ENCODE results near the gene FOXC2. TPM values are rescaled to one million over a fixed set of nuclear protein-coding genes. Genes with fewer than 3 reads are reported as not detected.

FOXC2 gene
- total RNA-seq, 1 donor from 2014 or later = not detected

- H3K4me1 Mint-ChIP-seq (ENCODE audit: low read depth, unreplicated experiment) = no peaks in the 10 kb centered on the region
- no peak for TF ChIP-seq CTCF (IDR thresholded peaks at IDR 0.05; ENCODE audit: partially characterized antibody, unreplicated experiment)
- H3K27ac Mint-ChIP-seq (ENCODE audit: unreplicated experiment) = no peak overlapping the region
- H3K9me3 Mint-ChIP-seq (ENCODE audit: unreplicated experiment) = peaks cover 3% of the 10 kb centered on the region
- peaks cover 3% of the 10 kb centered on the region for H3K36me3 Mint-ChIP-seq (ENCODE audit: unreplicated experiment)
- DNase-seq = no peak
- no peaks in the 10 kb centered on the region for H3K27me3 Mint-ChIP-seq (ENCODE audit: unreplicated experiment)
- H3K4me3 Mint-ChIP-seq (ENCODE audit: unreplicated experiment) = no peak overlapping the region
Measured at GRCh38 chr16:86532526-86532815, 34.2 kb upstream of the FOXC2 start.

GRCh38 chr16:86533076-86533475, 33.6 kb upstream of the FOXC2 start:
- H3K4me3 Mint-ChIP-seq (ENCODE audit: unreplicated experiment) = no peak overlapping the region
- H3K27ac Mint-ChIP-seq (ENCODE audit: unreplicated experiment) = no peak overlapping the region
- H3K9me3 Mint-ChIP-seq (ENCODE audit: unreplicated experiment) = no peaks in the 10 kb centered on the region

GRCh38 chr16:86533767-86534351, 32.8 kb upstream of the FOXC2 start:
- Mint-ChIP-seq H3K4me3 (ENCODE audit: unreplicated experiment) (no peak overlapping the region), H3K9me3 (ENCODE audit: unreplicated experiment) (no peaks in the 10 kb centered on the region), H3K27me3 (ENCODE audit: unreplicated experiment) (no peaks in the 10 kb centered on the region), H3K27ac (ENCODE audit: unreplicated experiment) (no peak overlapping the region), H3K4me1 (ENCODE audit: low read depth, unreplicated experiment) (no peaks in the 10 kb centered on the region), H3K36me3 (ENCODE audit: unreplicated experiment) (no peaks in the 10 kb centered on the region)
- TF ChIP-seq CTCF (IDR thresholded peaks at IDR 0.05; ENCODE audit: partially characterized antibody, unreplicated experiment) = no peak
- DNase-seq = no peak

More at GRCh38 chr16:86533076-86533475, 33.6 kb upstream of the FOXC2 start:
- Mint-ChIP-seq H3K4me1 (ENCODE audit: low read depth, unreplicated experiment) (no peaks in the 10 kb centered on the region), H3K36me3 (ENCODE audit: unreplicated experiment) (no peaks in the 10 kb centered on the region), H3K27me3 (ENCODE audit: unreplicated experiment) (no peaks in the 10 kb centered on the region)
- no peak for DNase-seq
- TF ChIP-seq CTCF (IDR thresholded peaks at IDR 0.05; ENCODE audit: partially characterized antibody, unreplicated experiment) = no peak

- H3K27ac Mint-ChIP-seq (ENCODE audit: unreplicated experiment) = no peak overlapping the region
- no peaks in the 10 kb centered on the region for H3K36me3 Mint-ChIP-seq (ENCODE audit: unreplicated experiment)
- no peak overlapping the region for H3K4me3 Mint-ChIP-seq (ENCODE audit: unreplicated experiment)
- no peaks in the 10 kb centered on the region for H3K4me1 Mint-ChIP-seq (ENCODE audit: low read depth, unreplicated experiment)
- H3K27me3 Mint-ChIP-seq (ENCODE audit: unreplicated experiment) = no peaks in the 10 kb centered on the region
- no peak for TF ChIP-seq CTCF (IDR thresholded peaks at IDR 0.05; ENCODE audit: partially characterized antibody, unreplicated experiment)
- DNase-seq = no peak
- no peaks in the 10 kb centered on the region for H3K9me3 Mint-ChIP-seq (ENCODE audit: unreplicated experiment)
Measured at GRCh38 chr16:86534779-86535615, 31.6 kb upstream of the FOXC2 start.

- no peak for DNase-seq
- no peaks in the 10 kb centered on the region for H3K27me3 Mint-ChIP-seq (ENCODE audit: unreplicated experiment)
- no peak for TF ChIP-seq CTCF (IDR thresholded peaks at IDR 0.05; ENCODE audit: partially characterized antibody, unreplicated experiment)
Measured at GRCh38 chr16:86536621-86537020, 30.0 kb upstream of the FOXC2 start.

More at GRCh38 chr16:86536621-86537020, 30.0 kb upstream of the FOXC2 start:
- Mint-ChIP-seq H3K27ac (ENCODE audit: unreplicated experiment) (no peak overlapping the region), H3K4me3 (ENCODE audit: unreplicated experiment) (no peak overlapping the region), H3K9me3 (ENCODE audit: unreplicated experiment) (no peaks in the 10 kb centered on the region), H3K4me1 (ENCODE audit: low read depth, unreplicated experiment) (no peaks in the 10 kb centered on the region), H3K36me3 (ENCODE audit: unreplicated experiment) (no peaks in the 10 kb centered on the region)
